ENCODE results near the gene SLC38A1.

Gene SLC38A1

DNA sequence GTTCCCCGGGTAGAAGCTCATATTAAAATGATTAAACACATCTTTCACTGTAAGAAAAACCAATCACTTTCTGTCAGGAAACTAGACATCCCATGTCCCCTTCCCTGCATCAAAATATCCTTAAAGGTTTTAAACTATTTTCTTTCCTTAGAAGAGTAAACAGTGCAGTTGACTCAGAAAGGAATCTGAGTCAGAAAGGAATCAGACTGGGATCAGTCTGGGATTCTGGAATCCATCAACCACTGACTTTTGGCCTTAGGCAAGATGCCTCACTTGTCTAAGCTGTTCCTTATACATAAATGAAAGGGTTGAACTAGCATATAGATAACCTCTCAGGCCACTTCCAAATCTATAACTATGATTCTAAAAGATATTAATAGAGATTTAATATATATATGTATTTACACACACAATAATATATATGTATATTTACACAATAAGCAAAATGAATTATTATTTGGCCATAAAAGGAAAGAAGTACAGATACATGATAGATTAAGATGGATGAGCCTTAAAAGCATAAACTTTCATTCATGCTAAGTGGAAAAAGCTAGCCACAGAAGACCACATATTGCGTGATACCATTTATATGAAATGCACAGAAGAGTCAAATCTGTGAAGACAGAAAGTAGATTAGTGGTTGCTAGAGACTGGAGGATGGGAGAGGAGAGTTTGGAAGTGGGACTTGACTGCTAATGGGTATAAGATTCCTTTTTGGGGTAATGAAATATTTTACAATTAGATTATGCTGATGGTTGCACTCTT, 114.4 kb downstream of the SLC38A1 start:
- Histone ChIP-seq H3K4me3 (ENCODE audit: low read length) (no peak overlapping the region), H3K27ac (ENCODE audit: low read length) (no peak overlapping the region), H3K36me3 (ENCODE audit: control insufficient read depth, insufficient read depth, low read length) (no peaks in the 10 kb centered on the region), H3K4me1 (ENCODE audit: control insufficient read depth, insufficient read depth, low read length) (no peaks in the 10 kb centered on the region), H3K27me3 (ENCODE audit: control insufficient read depth, insufficient read depth, low read length) (no peaks in the 10 kb centered on the region), H3K9me3 (ENCODE audit: control insufficient read depth, insufficient read depth, low read length) (no peaks in the 10 kb centered on the region)
- WGBS (ENCODE audit: insufficient coverage, insufficient read length), result no CpG with 5 or more reads among the region's 2 CpGs
- DNase-seq (ENCODE audit: low read depth, low spot score), result no peak

DNA sequence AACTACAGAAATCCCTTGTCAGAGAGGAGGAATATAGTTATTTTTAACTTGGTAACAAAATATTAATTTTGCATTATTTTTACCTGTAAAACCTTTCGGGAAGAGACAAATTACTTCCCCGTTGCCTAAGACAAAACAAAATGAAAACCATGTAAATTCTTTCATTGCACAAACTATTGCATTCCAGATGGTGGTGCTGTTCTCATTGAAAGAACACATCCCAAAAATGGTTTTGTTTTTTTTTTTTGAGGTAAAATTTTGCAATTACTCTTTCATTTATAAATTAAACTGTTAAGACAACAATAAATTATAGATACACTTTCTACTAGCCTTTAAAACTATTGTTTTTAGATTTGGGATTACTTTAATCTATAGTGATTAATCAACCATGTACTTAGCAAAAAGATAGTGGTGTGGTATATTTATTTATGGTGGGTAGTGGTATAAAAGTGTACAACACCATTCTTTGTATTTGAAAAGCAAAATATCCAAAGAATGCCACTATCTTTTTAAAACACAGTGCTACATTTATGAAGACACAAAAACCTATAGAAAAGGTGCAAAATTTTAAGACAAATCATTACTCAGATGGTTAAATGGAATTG, 115.5 kb downstream of the SLC38A1 start:
- Histone ChIP-seq H3K9me3 (ENCODE audit: control insufficient read depth, insufficient read depth, low read length) (no peaks in the 10 kb centered on the region), H3K27me3 (ENCODE audit: control insufficient read depth, insufficient read depth, low read length) (no peaks in the 10 kb centered on the region), H3K36me3 (ENCODE audit: control insufficient read depth, insufficient read depth, low read length) (no peaks in the 10 kb centered on the region), H3K4me3 (ENCODE audit: low read length) (no peak overlapping the region), H3K4me1 (ENCODE audit: control insufficient read depth, insufficient read depth, low read length) (no peaks in the 10 kb centered on the region), H3K27ac (ENCODE audit: low read length) (no peak overlapping the region)
- no CpG with 5 or more reads among the region's 2 CpGs for WGBS (ENCODE audit: insufficient coverage, insufficient read length)
- no peak for DNase-seq (ENCODE audit: low read depth, low spot score)

DNA sequence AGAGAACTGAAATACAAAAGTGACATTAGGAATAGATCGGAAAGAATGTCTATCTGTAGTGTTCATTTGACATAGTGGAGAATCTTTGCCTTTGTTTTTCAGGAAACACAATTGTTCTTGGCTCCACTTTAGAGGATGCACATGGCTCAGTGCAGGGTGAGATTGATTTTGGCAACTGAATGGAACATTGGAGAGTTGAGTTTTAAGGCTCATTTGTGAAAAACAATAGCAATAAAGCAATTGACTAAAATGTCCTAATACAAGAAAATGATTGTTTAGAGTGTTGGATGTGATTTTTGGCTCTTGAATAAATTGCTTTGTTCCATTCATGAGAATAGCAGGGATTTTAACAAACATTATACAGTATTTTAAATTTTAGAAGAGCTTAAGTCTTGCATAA, 116.4 kb downstream of the SLC38A1 start:
- no CpG with 5 or more reads among the region's 1 CpG for WGBS (ENCODE audit: insufficient coverage, insufficient read length)
- H3K27me3 ChIP-seq (ENCODE audit: control insufficient read depth, insufficient read depth, low read length), result no peaks in the 10 kb centered on the region
- H3K27ac ChIP-seq (ENCODE audit: low read length), result no peak overlapping the region
- H3K4me3 ChIP-seq (ENCODE audit: low read length), result no peak overlapping the region
- H3K36me3 ChIP-seq (ENCODE audit: control insufficient read depth, insufficient read depth, low read length), result no peaks in the 10 kb centered on the region
- DNase-seq (ENCODE audit: low read depth, low spot score), result no peak
- H3K4me1 ChIP-seq (ENCODE audit: control insufficient read depth, insufficient read depth, low read length), result no peaks in the 10 kb centered on the region
- H3K9me3 ChIP-seq (ENCODE audit: control insufficient read depth, insufficient read depth, low read length), result no peaks in the 10 kb centered on the region

GRCh38 chr12:46150735-46151134, 118.1 kb downstream of the SLC38A1 start:
- H3K36me3 ChIP-seq (ENCODE audit: control insufficient read depth, insufficient read depth, low read length), result no peaks in the 10 kb centered on the region
- no peak overlapping the region for H3K4me3 ChIP-seq (ENCODE audit: low read length)
- no CpG with 5 or more reads among the region's 3 CpGs for WGBS (ENCODE audit: insufficient coverage, insufficient read length)
- no peak for DNase-seq (ENCODE audit: low read depth, low spot score)
- no peaks in the 10 kb centered on the region for H3K9me3 ChIP-seq (ENCODE audit: control insufficient read depth, insufficient read depth, low read length)
- no peaks in the 10 kb centered on the region for H3K27me3 ChIP-seq (ENCODE audit: control insufficient read depth, insufficient read depth, low read length)
- H3K27ac ChIP-seq (ENCODE audit: low read length), result no peak overlapping the region
- no peaks in the 10 kb centered on the region for H3K4me1 ChIP-seq (ENCODE audit: control insufficient read depth, insufficient read depth, low read length)

DNA sequence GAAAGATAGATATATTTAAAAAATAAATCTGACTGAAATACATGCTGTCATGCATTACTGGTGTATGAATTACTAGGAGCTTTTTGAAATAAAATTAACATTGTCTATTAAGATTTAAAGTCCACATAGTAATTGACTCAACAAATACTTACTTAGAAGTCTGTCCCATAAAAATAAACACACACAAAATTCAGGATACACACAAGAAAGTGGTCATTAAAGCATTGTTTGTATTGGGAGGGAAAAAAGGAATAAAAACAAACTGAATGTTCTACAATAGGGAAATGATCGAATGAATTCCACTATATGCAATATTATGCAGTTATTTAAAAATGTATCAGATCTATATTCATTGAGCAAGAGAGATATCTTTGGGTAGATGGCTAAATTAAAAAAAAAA, 118.9 kb downstream of the SLC38A1 start:
- Histone ChIP-seq H3K27ac (ENCODE audit: low read length) (no peak overlapping the region), H3K4me1 (ENCODE audit: control insufficient read depth, insufficient read depth, low read length) (no peaks in the 10 kb centered on the region), H3K4me3 (ENCODE audit: low read length) (no peak overlapping the region), H3K36me3 (ENCODE audit: control insufficient read depth, insufficient read depth, low read length) (no peaks in the 10 kb centered on the region), H3K9me3 (ENCODE audit: control insufficient read depth, insufficient read depth, low read length) (no peaks in the 10 kb centered on the region), H3K27me3 (ENCODE audit: control insufficient read depth, insufficient read depth, low read length) (no peaks in the 10 kb centered on the region)
- no CpG with 5 or more reads among the region's 1 CpG for WGBS (ENCODE audit: insufficient coverage, insufficient read length)
- DNase-seq (ENCODE audit: low read depth, low spot score), result no peak

- H3K27me3 ChIP-seq (ENCODE audit: control insufficient read depth, insufficient read depth, low read length), result no peaks in the 10 kb centered on the region
- H3K9me3 ChIP-seq (ENCODE audit: control insufficient read depth, insufficient read depth, low read length), result no peaks in the 10 kb centered on the region
- no CpG with 5 or more reads among the region's 2 CpGs for WGBS (ENCODE audit: insufficient coverage, insufficient read length)
- H3K4me3 ChIP-seq (ENCODE audit: low read length), result no peak overlapping the region
- no peaks in the 10 kb centered on the region for H3K36me3 ChIP-seq (ENCODE audit: control insufficient read depth, insufficient read depth, low read length)
- DNase-seq (ENCODE audit: low read depth, low spot score), result no peak
- H3K4me1 ChIP-seq (ENCODE audit: control insufficient read depth, insufficient read depth, low read length), result no peaks in the 10 kb centered on the region
- no peak overlapping the region for H3K27ac ChIP-seq (ENCODE audit: low read length)
These were observed 119.8 kb downstream of the SLC38A1 start for GRCh38 chr12:46149079-46149464.

- whole genome bisulfite sequencing (ENCODE audit: insufficient coverage, insufficient read length), result no CpG with 5 or more reads among the region's 5 CpGs
- H3K27ac ChIP-seq (ENCODE audit: low read length), result no peak overlapping the region
- no peak overlapping the region for H3K4me3 ChIP-seq (ENCODE audit: low read length)
- no peaks in the 10 kb centered on the region for H3K9me3 ChIP-seq (ENCODE audit: control insufficient read depth, insufficient read depth, low read length)
- DNase-seq (ENCODE audit: low read depth, low spot score), result no peak
- H3K27me3 ChIP-seq (ENCODE audit: control insufficient read depth, insufficient read depth, low read length), result no peaks in the 10 kb centered on the region
- no peaks in the 10 kb centered on the region for H3K4me1 ChIP-seq (ENCODE audit: control insufficient read depth, insufficient read depth, low read length)
- no peaks in the 10 kb centered on the region for H3K36me3 ChIP-seq (ENCODE audit: control insufficient read depth, insufficient read depth, low read length)
These were observed 120.3 kb downstream of the SLC38A1 start for GRCh38 chr12:46148327-46149078.

DNA sequence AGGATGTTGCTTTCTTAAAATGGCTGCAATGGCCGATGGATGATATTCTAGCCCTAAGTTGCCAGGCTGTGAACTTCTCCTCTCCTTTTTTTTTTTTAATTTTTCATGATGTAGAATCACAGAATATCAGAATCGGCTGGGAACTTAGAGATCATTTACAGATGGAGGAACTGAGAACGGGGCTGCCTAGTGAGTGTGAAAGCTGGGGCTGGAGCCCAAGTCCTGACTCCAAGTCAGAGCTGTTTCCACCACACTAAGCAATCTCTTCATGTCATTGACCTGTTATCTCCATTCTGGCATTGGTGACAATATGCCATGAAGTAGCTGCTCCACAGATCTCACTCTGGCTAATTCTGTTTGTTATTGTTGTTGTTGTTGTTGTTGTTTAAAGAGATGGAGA, 121.7 kb downstream of the SLC38A1 start:
- H3K36me3 ChIP-seq (ENCODE audit: control insufficient read depth, insufficient read depth, low read length), result no peaks in the 10 kb centered on the region
- no peak for DNase-seq (ENCODE audit: low read depth, low spot score)
- no peaks in the 10 kb centered on the region for H3K4me1 ChIP-seq (ENCODE audit: control insufficient read depth, insufficient read depth, low read length)
- no CpG with 5 or more reads among the region's 3 CpGs for WGBS (ENCODE audit: insufficient coverage, insufficient read length)
- H3K9me3 ChIP-seq (ENCODE audit: control insufficient read depth, insufficient read depth, low read length), result no peaks in the 10 kb centered on the region
- H3K4me3 ChIP-seq (ENCODE audit: low read length), result no peak overlapping the region
- no peak overlapping the region for H3K27ac ChIP-seq (ENCODE audit: low read length)
- no peaks in the 10 kb centered on the region for H3K27me3 ChIP-seq (ENCODE audit: control insufficient read depth, insufficient read depth, low read length)

GRCh38 chr12:46145881-46146280, 123.0 kb downstream of the SLC38A1 start:
- Histone ChIP-seq H3K9me3 (ENCODE audit: control insufficient read depth, insufficient read depth, low read length) (no peaks in the 10 kb centered on the region), H3K4me1 (ENCODE audit: control insufficient read depth, insufficient read depth, low read length) (no peaks in the 10 kb centered on the region), H3K36me3 (ENCODE audit: control insufficient read depth, insufficient read depth, low read length) (no peaks in the 10 kb centered on the region), H3K27ac (ENCODE audit: low read length) (no peak overlapping the region), H3K4me3 (ENCODE audit: low read length) (no peak overlapping the region), H3K27me3 (ENCODE audit: control insufficient read depth, insufficient read depth, low read length) (no peaks in the 10 kb centered on the region)
- DNase-seq (ENCODE audit: low read depth, low spot score), result no peak
- WGBS (ENCODE audit: insufficient coverage, insufficient read length), result no CpG with 5 or more reads among the region's 5 CpGs

DNA sequence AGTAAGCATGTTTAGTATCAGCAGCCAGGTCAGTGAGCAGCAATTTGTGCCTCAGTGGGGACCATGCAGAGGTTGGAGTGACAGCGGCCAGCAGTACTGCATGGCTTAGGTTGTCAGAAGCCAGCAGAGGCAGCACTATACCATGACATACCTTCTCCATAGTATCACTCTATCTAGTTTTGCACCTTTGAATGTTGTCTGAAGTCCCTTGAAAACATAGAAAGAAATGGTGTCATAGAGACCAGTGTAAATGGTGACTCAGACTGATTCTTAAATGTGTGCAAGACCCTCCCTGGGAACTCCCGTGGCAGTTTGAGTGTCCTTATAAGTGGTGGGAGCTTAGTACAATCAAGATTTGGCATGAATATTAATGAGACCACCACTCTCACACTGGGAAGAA, 124.4 kb downstream of the SLC38A1 start:
- Histone ChIP-seq H3K4me1 (ENCODE audit: control insufficient read depth, insufficient read depth, low read length) (no peaks in the 10 kb centered on the region), H3K4me3 (ENCODE audit: low read length) (no peak overlapping the region), H3K27me3 (ENCODE audit: control insufficient read depth, insufficient read depth, low read length) (no peaks in the 10 kb centered on the region), H3K9me3 (ENCODE audit: control insufficient read depth, insufficient read depth, low read length) (no peaks in the 10 kb centered on the region), H3K36me3 (ENCODE audit: control insufficient read depth, insufficient read depth, low read length) (no peaks in the 10 kb centered on the region), H3K27ac (ENCODE audit: low read length) (no peak overlapping the region)
- no peak for DNase-seq (ENCODE audit: low read depth, low spot score)
- no CpG with 5 or more reads among the region's 2 CpGs for WGBS (ENCODE audit: insufficient coverage, insufficient read length)

Data from iPS DF 6.9 (cell line).